Fibroblast of pulmonary artery (primary cell): Measurements from ENCODE around the gene ANXA2R.
A peak's percentile ranks its signal among the peaks of the same experiment; 100 is the strongest.

ENCODE experiments used
- DNase-seq: peaks from one replicate; pipeline ENCODE4 v3.0.0-alpha.2; 2010; ENCODE audit warnings: low read depth
- H3K4me3 ChIP-seq: replicated peaks from 2 replicates; pipeline ENCODE4 v1.5.1; 2011; ENCODE audit warnings: low read depth, mild to moderate bottlenecking, control low read depth, low read length, moderate library complexity
- TF ChIP-seq, protein P1 (sequence below): IDR thresholded peaks from 2 replicates; pipeline ENCODE4 v1.5.1; 2011; ENCODE audit warnings: mild to moderate bottlenecking, control low read depth, low read length, inconsistent platforms; ENCODE audit errors: missing control alignments

Gene ANXA2R

GRCh38 chr5:42993516-42994245 lies 46.4 kb downstream of the ANXA2R start:
- peak; percentile 93 for DNase-seq
- TF ChIP-seq, protein P1, sequence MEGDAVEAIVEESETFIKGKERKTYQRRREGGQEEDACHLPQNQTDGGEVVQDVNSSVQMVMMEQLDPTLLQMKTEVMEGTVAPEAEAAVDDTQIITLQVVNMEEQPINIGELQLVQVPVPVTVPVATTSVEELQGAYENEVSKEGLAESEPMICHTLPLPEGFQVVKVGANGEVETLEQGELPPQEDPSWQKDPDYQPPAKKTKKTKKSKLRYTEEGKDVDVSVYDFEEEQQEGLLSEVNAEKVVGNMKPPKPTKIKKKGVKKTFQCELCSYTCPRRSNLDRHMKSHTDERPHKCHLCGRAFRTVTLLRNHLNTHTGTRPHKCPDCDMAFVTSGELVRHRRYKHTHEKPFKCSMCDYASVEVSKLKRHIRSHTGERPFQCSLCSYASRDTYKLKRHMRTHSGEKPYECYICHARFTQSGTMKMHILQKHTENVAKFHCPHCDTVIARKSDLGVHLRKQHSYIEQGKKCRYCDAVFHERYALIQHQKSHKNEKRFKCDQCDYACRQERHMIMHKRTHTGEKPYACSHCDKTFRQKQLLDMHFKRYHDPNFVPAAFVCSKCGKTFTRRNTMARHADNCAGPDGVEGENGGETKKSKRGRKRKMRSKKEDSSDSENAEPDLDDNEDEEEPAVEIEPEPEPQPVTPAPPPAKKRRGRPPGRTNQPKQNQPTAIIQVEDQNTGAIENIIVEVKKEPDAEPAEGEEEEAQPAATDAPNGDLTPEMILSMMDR, result no peak
- H3K4me3 ChIP-seq, result peak overlapping the region; percentile 80

DNA sequence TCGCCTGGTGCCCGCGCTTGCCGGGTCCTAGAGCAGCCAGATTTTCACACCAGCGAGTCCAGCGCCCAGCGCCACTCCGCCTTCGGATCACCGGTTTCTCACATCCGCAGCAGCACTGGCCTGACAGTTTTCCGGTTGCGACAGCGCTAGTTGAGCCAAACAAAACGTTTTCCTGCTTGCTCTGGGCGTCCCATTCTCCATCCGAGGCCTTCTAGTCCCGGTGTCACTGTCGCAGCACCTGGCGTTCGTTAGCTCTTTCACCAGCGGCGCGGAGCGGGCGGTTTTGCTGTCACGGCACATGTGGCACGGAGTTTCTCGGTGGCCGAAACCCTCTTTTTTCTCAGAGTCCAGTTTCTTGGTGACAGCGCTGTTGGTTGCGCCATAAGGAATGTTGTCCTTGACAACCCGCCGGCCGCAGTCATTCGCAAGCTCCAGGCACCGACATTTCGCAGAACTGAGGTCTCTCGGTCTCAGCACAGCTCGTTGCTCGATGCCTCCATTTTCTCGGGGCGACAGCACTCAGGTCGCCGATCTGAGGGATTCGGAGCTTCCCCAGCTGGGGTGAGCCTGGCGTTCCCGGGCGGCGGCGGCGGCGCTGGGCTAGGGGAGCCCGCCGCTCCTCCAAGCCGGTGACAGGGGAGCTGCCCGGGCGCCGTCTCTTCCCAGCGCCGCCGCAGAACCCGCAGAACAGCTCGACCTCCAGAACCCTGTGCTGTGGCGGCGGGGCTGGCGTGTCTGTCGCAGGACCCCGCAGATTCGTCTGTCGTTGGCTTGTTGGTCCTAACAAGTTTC lies 47.8 kb downstream of the ANXA2R start:
- TF ChIP-seq, protein P1, result no peak
- peak; percentile 95 for DNase-seq
- peak overlapping the region; percentile 80 for H3K4me3 ChIP-seq

DNA sequence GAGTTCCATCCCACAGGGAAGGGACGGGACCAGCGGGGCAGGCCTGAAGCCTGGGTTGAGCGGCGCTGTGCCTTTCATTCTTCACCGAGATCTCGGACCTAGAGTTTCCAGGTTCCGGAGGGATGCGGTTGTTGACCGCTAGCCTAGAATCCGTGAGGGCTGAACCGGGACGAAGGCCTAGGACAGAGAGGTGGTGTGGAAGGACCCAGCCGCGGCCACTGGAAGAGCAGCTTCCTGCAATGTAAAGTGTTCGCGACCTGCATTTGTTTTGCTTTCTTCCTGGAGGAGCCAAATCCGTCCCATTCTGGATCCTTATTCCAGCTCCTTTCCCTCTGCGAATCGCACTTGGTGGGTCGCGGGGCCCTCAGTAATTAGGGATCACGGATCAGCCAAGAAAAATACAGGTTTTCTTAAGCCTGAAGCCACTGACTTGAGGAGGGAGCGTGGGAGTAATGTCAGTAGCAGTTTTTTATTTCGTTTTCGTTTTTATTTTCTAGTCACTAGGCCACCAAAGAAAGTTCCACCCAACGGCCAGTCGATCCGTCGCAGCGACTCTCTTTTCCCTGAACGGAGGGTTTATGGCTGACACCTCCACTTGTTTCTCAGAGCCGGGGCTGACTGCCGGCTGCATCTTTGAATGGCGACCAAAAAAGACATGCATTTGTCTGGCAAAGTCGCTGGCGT lies 48.6 kb downstream of the ANXA2R start:
- H3K4me3 ChIP-seq, result peak overlapping the region; percentile 80
- no peak for DNase-seq
- TF ChIP-seq, protein P1, result no peak

- TF ChIP-seq, protein P1, result no peak
- H3K4me3 ChIP-seq, result peak overlapping the region; percentile 80
- no peak for DNase-seq
These were observed 49.2 kb downstream of the ANXA2R start for GRCh38 chr5:42990892-42991291.
